H1 (cell line): ENCODE measurements around the gene ANKH. TPM values are rescaled to one million over a fixed set of nuclear protein-coding genes. Genes with fewer than 3 reads are reported as not detected.

Source experiments
- CTCF ChIA-PET: fragments of 300-600 bp; sonication (Branson Sonifier 250); formaldehyde crosslinking; loops from one replicate; lab custom pipeline; 2021; ENCODE audit not compliant: partially characterized antibody; lab: Charles Lee
- POLR2A ChIA-PET: fragments of 300-600 bp; sonication (Branson Sonifier 250); formaldehyde crosslinking; loops from one replicate; lab custom pipeline; 2021; ENCODE audit warnings: inconsistent platforms; ENCODE audit not compliant: partially characterized antibody; lab: Charles Lee
- DNase-seq, 2 experiments: peaks; one replicate each; pipeline versions ENCODE4 v3.0.0 to v3.0.0-alpha.2; 2010 to 2022; ENCODE audit warnings: low spot score in 2 of 2, low read depth in 1 of 2, mixed read lengths in 1 of 2
- FAIRE-seq: peaks from 2 replicates; lab custom pipeline; 2011; peaks lifted over from hg19 to GRCh38; lab: Jason Lieb, UNC
- H2AFZ ChIP-seq: 2 replicates; pipeline ENCODE4 v1.8.1; 2012; ENCODE audit warnings: low read length, inconsistent platforms
- H2AK5ac ChIP-seq: 2 replicates; pipeline ENCODE4 v1.6.1; 2013; ENCODE audit warnings: low read depth, low read length
- H2BK120ac ChIP-seq: replicated peaks from 2 replicates; pipeline ENCODE3; 2013; ENCODE audit warnings: low read depth, low read length, inconsistent platforms
- H2BK12ac ChIP-seq: 2 replicates; pipeline ENCODE4 v1.6.1; 2013; ENCODE audit warnings: low read depth, low read length
- H2BK15ac ChIP-seq: 2 replicates; pipeline ENCODE4 v1.6.1; 2013; ENCODE audit warnings: low read length
- H2BK20ac ChIP-seq: 2 replicates; pipeline ENCODE4 v1.6.1; 2013; ENCODE audit warnings: low read length
- H2BK5ac ChIP-seq: 2 replicates; pipeline ENCODE4 v1.6.1; 2013; ENCODE audit warnings: low read depth, low read length
- H3K14ac ChIP-seq: 2 replicates; pipeline ENCODE4 v1.6.1; 2013; ENCODE audit warnings: inconsistent platforms; ENCODE audit not compliant: insufficient read length
- H3K18ac ChIP-seq: 2 replicates; pipeline ENCODE4 v1.6.1; 2013; ENCODE audit warnings: low read length; ENCODE audit errors: extremely low read depth
- H3K23ac ChIP-seq: 2 replicates; pipeline ENCODE4 v1.6.1; 2013; ENCODE audit warnings: inconsistent platforms; ENCODE audit not compliant: insufficient read length
- H3K23me2 ChIP-seq: 2 replicates; pipeline ENCODE4 v1.6.1; 2013; ENCODE audit warnings: low read depth, low read length
- H3K27ac ChIP-seq: 2 replicates; pipeline ENCODE4 v1.6.1; 2011; ENCODE audit warnings: low read depth, low read length, inconsistent platforms
- H3K27me3 ChIP-seq, 4 experiments: replicated peaks in 1 of 4; 1 replicate in 1 of 4; 2 replicates in 3 of 4; pipeline versions ENCODE4 v1.6.1 to v1.8.1; 2011 to 2013; ENCODE audit warnings: low read length in 3 of 4, mild to moderate bottlenecking in 3 of 4, inconsistent platforms in 2 of 4, mixed read lengths in 2 of 4, moderate library complexity in 1 of 4; ENCODE audit not compliant: control insufficient read depth in 3 of 4, insufficient read depth in 3 of 4; ENCODE audit errors: extremely low read depth in 1 of 4
- H3K36me3 ChIP-seq, 4 experiments: 2 replicates each; pipeline versions ENCODE4 v1.6.1 to v1.8.1; 2011 to 2013; ENCODE audit warnings: mild to moderate bottlenecking in 4 of 4, low read length in 3 of 4, moderate library complexity in 2 of 4, control low read depth in 1 of 4, inconsistent platforms in 1 of 4; ENCODE audit not compliant: insufficient read depth in 4 of 4, control insufficient read depth in 2 of 4
- H3K4ac ChIP-seq: replicated peaks from 2 replicates; pipeline ENCODE3; 2013; ENCODE audit warnings: low read length, low read depth, mixed read lengths, inconsistent platforms; ENCODE audit not compliant: insufficient read length
- H3K4me1 ChIP-seq, 4 experiments: replicated peaks in 1 of 4; 1 replicate in 1 of 4; 2 replicates in 3 of 4; pipeline versions ENCODE4 v1.6.1 to v1.8.1; 2011 to 2013; ENCODE audit warnings: low read length in 3 of 4, inconsistent platforms in 2 of 4, mixed read lengths in 1 of 4; ENCODE audit not compliant: insufficient read depth in 4 of 4, control insufficient read depth in 3 of 4
- H3K4me2 ChIP-seq, 2 experiments: 2 replicates each; pipeline versions ENCODE4 v1.6.1 to v1.8.1; 2011 to 2013; ENCODE audit warnings: low read depth in 2 of 2, low read length in 2 of 2, control low read depth in 1 of 2, inconsistent platforms in 1 of 2, mild to moderate bottlenecking in 1 of 2; ENCODE audit not compliant: insufficient read depth in 1 of 2
- H3K4me3 ChIP-seq, 4 experiments: fragments of 200-600, 300-600 bp in 1 of 4; sonication (generic), shearing (Covaris generic), sonication (Bioruptor Twin) in 1 of 4; 2 replicates each; pipeline versions ENCODE4 v1.5.1 to v1.8.1; 2011 to 2016; ENCODE audit warnings: low read length in 4 of 4, low read depth in 3 of 4, control low read depth in 2 of 4, inconsistent platforms in 2 of 4, mild to moderate bottlenecking in 2 of 4, mixed read lengths in 1 of 4, moderate library complexity in 1 of 4; ENCODE audit not compliant: insufficient read depth in 2 of 4; ENCODE audit errors: extremely low read depth in 1 of 4
- H3K56ac ChIP-seq: replicated peaks from 2 replicates; pipeline ENCODE3; 2013; ENCODE audit warnings: low read depth, mild to moderate bottlenecking, mixed read lengths, low read length, inconsistent platforms; ENCODE audit not compliant: insufficient read length
- H3K79me1 ChIP-seq: 2 replicates; pipeline ENCODE4 v1.6.1; 2013; ENCODE audit warnings: low read depth, low read length, control low read depth
- H3K79me2 ChIP-seq, 2 experiments: 2 replicates each; pipeline versions ENCODE4 v1.6.1 to v1.8.1; 2012 to 2013; ENCODE audit warnings: low read length in 2 of 2, mild to moderate bottlenecking in 2 of 2, inconsistent platforms in 1 of 2; ENCODE audit not compliant: insufficient read depth in 2 of 2, control insufficient read depth in 1 of 2
- H3K9ac ChIP-seq, 4 experiments: replicated peaks in 1 of 4; 1 replicate in 1 of 4; 2 replicates in 3 of 4; pipeline versions ENCODE4 v1.6.1 to v1.8.1; 2011 to 2013; ENCODE audit warnings: low read depth in 3 of 4, low read length in 3 of 4, control low read depth in 2 of 4, mild to moderate bottlenecking in 2 of 4, moderate library complexity in 2 of 4, inconsistent platforms in 1 of 4; ENCODE audit errors: extremely low read depth in 1 of 4
- H3K9me3 ChIP-seq, 2 experiments: 2 replicates each; pipeline versions ENCODE4 v1.6.1 to v1.8.1; 2012 to 2013; ENCODE audit warnings: mild to moderate bottlenecking in 2 of 2, moderate library complexity in 2 of 2, control low read depth in 1 of 2, inconsistent platforms in 1 of 2, low read depth in 1 of 2, low read length in 1 of 2, mixed read lengths in 1 of 2; ENCODE audit not compliant: insufficient read depth in 2 of 2
- H4K20me1 ChIP-seq, 2 experiments: replicated peaks in 1 of 2; 2 replicates each; pipeline versions ENCODE3 to v1.8.1; 2011 to 2013; ENCODE audit warnings: inconsistent platforms in 2 of 2, low read length in 2 of 2, mild to moderate bottlenecking in 1 of 2; ENCODE audit not compliant: insufficient read depth in 2 of 2, control insufficient read depth in 1 of 2
- H4K5ac ChIP-seq: 2 replicates; pipeline ENCODE4 v1.6.1; 2013; ENCODE audit warnings: low read length, low read depth, mixed read lengths, inconsistent platforms; ENCODE audit not compliant: insufficient read length
- H4K8ac ChIP-seq: 2 replicates; pipeline ENCODE4 v1.8.0; 2013; ENCODE audit warnings: mild to moderate bottlenecking, moderate library complexity, low read length, inconsistent platforms; ENCODE audit not compliant: insufficient read depth; ENCODE audit errors: extremely low read depth
- H4K91ac ChIP-seq: replicated peaks from 2 replicates; pipeline ENCODE3; 2013; ENCODE audit warnings: low read length, mixed read lengths, inconsistent platforms; ENCODE audit not compliant: insufficient read length
- BACH1 ChIP-seq: IDR thresholded peaks from 2 replicates; pipeline ENCODE4 v1.6.1; 2012; ENCODE audit warnings: low read length, improper control_type of control experiment
- CBX5 ChIP-seq: fragments of 300-800, 300-1000 bp; sonication (generic); IDR thresholded peaks from 2 replicates; pipeline ENCODE4 v1.7.1; 2016; ENCODE audit warnings: antibody characterized with exemption, low read length, low read depth
- CEBPB ChIP-seq: IDR thresholded peaks from 2 replicates; pipeline ENCODE4 v1.6.1; 2012; ENCODE audit warnings: low read depth, low read length
- FOSL1 ChIP-seq: IDR thresholded peaks from 2 replicates; pipeline ENCODE4 v1.6.1; 2011; ENCODE audit warnings: mild to moderate bottlenecking, low read depth, low read length, moderate library complexity; ENCODE audit not compliant: insufficient read depth
- HDAC2 ChIP-seq, 2 experiments: fragments of 300-600 bp in 1 of 2; sonication (generic) in 1 of 2; IDR thresholded peaks; 2 replicates each; pipeline ENCODE4 v1.6.1; 2011 to 2012; ENCODE audit warnings: low read depth in 2 of 2, low read length in 2 of 2, mild to moderate bottlenecking in 2 of 2, moderate library complexity in 2 of 2, borderline replicate concordance in 1 of 2, inconsistent platforms in 1 of 2
- MAFK ChIP-seq: IDR thresholded peaks from 2 replicates; pipeline ENCODE4 v1.6.1; 2012; ENCODE audit warnings: low read depth, mild to moderate bottlenecking, improper control_type of control experiment, low read length
- SP1 ChIP-seq: IDR thresholded peaks from 2 replicates; pipeline ENCODE4 v1.6.1; 2011; ENCODE audit warnings: low read depth, low read length
- SRF ChIP-seq: IDR thresholded peaks from 2 replicates; pipeline ENCODE4 v1.6.1; 2011; ENCODE audit warnings: mild to moderate bottlenecking, low read depth, low read length, moderate library complexity
- TAF1 ChIP-seq: IDR thresholded peaks from 2 replicates; pipeline ENCODE4 v1.6.1; 2011; ENCODE audit warnings: mild to moderate bottlenecking, low read depth, low read length
- TBP ChIP-seq: IDR thresholded peaks from 2 replicates; pipeline ENCODE4 v1.6.1; 2011; ENCODE audit warnings: low read depth, low read length, improper control_type of control experiment
- WGBS, 2 experiments: shearing (Covaris generic) in 1 of 2; methylation state at CpG; one replicate each; pipeline versions ENCODE4 v1.1.6 to v1.1.7; 2013 to 2015; ENCODE audit warnings: low lambda C conversion rate in 2 of 2, mixed read lengths in 2 of 2, inconsistent platforms in 1 of 2, low coverage in 1 of 2, missing lambda C conversion rate in 1 of 2; ENCODE audit not compliant: insufficient replicate concordance in 2 of 2, insufficient coverage in 1 of 2, insufficient read length in 1 of 2; ENCODE audit errors: extremely low coverage in 1 of 2, missing lambda C conversion rate in 1 of 2; 5-methylcytosine and 5-hydroxymethylcytosine counted together
- polyA plus RNA-seq, 7 experiments: library from polyadenylated mRNA; depleted of rRNA in 3 of 7; stranded (reverse) in 5 of 7; unstranded in 2 of 7; fragments of >200 nt in 5 of 7; fragments of 200-250 nt in 2 of 7; gene quantifications; 1 replicate in 5 of 7; 2 replicates in 1 of 7; 4 replicates in 1 of 7; pipeline versions ENCODE4 v1.2.1 to v1.2.3, GENCODE V29; 2011 to 2013; ENCODE audit warnings: missing spikeins in 2 of 7, mixed read lengths in 2 of 7
- total RNA-seq: library from RNA; stranded (reverse); fragmentation: NEBNext Ultra II Directional; extraction: Animal tissue kit (Norgen Biotek cat#: 25700); gene quantifications from 2 replicates; pipeline ENCODE4 v1.2.1, GENCODE V29; 2021

Gene ANKH
- total and polyA plus RNA-seq, 2 of the 8 experiments (the other 6 are each of a cell fraction or from before 2014, with no cell fraction given), result 5.3 to 13.0 TPM

GRCh38 chr5:14781106-14781505 is 90.5 kb downstream of the ANKH start:
- CTCF ChIA-PET, result interaction anchor here (0.7 to 5.1 kb wide), 6 partner anchors 10 to 222 kb away, joined by 3 to 16 read pairs (median 6); no protein-coding TSS in a partner anchor

More at GRCh38 chr5:14781106-14781505, 90.5 kb downstream of the ANKH start:
- H2AK5ac ChIP-seq, result no peak overlapping the region; the same call in 1 of the 2 replicates
- no peaks in the 10 kb centered on the region for H3K23me2 ChIP-seq
- no peak overlapping the region for H3K4me3 ChIP-seq
- no peak overlapping the region for H4K5ac ChIP-seq
- no peak overlapping the region for H2BK5ac ChIP-seq
- TF ChIP-seq BACH1, result no peak
- no peak for TF ChIP-seq CEBPB
- TF ChIP-seq HDAC2 (IDR thresholded peaks at IDR 0.05; ENCODE audit: borderline replicate concordance in 1 of 2, low read depth in 2 of 2, low read length in 2 of 2), result no peak
- no peak for TF ChIP-seq TBP
- no peak for TF ChIP-seq FOSL1
- TF ChIP-seq MAFK, result no peak
- TF ChIP-seq SRF, result no peak
- TF ChIP-seq SP1, result no peak
- no peak for TF ChIP-seq TAF1
- TF ChIP-seq CBX5, result no peak
- H3K27me3 ChIP-seq, result no peaks in the 10 kb centered on the region
- WGBS, 2 experiments, result 95% methylated on average over 5 of the region's 5 CpGs; no CpG with 5 or more reads in 1 of the 2 experiments
- H3K56ac ChIP-seq, result no peak overlapping the region
- no peak overlapping the region for H3K27ac ChIP-seq
- H3K36me3 ChIP-seq, result no peaks in the 10 kb centered on the region
- H4K20me1 ChIP-seq, result no peaks in the 10 kb centered on the region
- no peak overlapping the region for H3K18ac ChIP-seq
- peaks cover 0 to 13% of the 10 kb centered on the region in 2 experiments; a peak in 2 of 4 replicates for H3K9me3 ChIP-seq
- H3K23ac ChIP-seq, result no peak overlapping the region
- no peak for FAIRE-seq
- H3K4ac ChIP-seq, result no peak overlapping the region
- DNase-seq, result no peak
- H3K79me1 ChIP-seq, result no peaks in the 10 kb centered on the region; the same call in 1 of the 2 replicates
- H2BK15ac ChIP-seq, result no peak overlapping the region
- no peaks in the 10 kb centered on the region for H3K79me2 ChIP-seq
- no peak overlapping the region for H2AFZ ChIP-seq
- no peak overlapping the region for H3K14ac ChIP-seq
- 0 out of 2 replicates have a peak overlapping the region, but pooled peaks have one; percentile 21 for H2BK12ac ChIP-seq
- H2BK20ac ChIP-seq, result no peak overlapping the region
- H4K8ac ChIP-seq, result no peak overlapping the region
- no peak overlapping the region for H3K9ac ChIP-seq
- POLR2A ChIA-PET, result no interaction called here
- no peak overlapping the region for H3K4me2 ChIP-seq
- H4K91ac ChIP-seq, result no peak overlapping the region
- peaks cover 0 to 11% (median 0%) of the 10 kb centered on the region in 4 experiments; a peak in 2 of 7 replicates for H3K4me1 ChIP-seq
- no peak overlapping the region for H2BK120ac ChIP-seq
